HepG2 (cell line): ENCODE results near the gene PHACTR1. TPM values are rescaled to one million over a fixed set of nuclear protein-coding genes. Genes with fewer than 3 reads are reported as not detected.

Experiments
- ATAC-seq: fragments of 200-7000 bp; cut with Tn5 transposase; 3 replicates; pipeline ENCODE4 v1.9.1; 2020; ENCODE audit warnings: mild to moderate bottlenecking, moderate library complexity
- BruUV-seq: library from RNA; stranded (reverse); fragments of 400-500 nt; replicated peaks from 2 replicates; lab custom pipeline; 2021; lab: Mats Ljungman, UMichigan
- CTCF ChIA-PET: fragments of 300-600 bp; formaldehyde crosslinking; extraction: SDS; loops from one replicate; lab custom pipeline; 2021; ENCODE audit warnings: low total read pairs, inconsistent platforms, low intra/inter-chr PET ratio; lab: Yijun Ruan, JAX
- POLR2A ChIA-PET: fragments of 350-600 bp; sonication (Branson Sonifier 250); formaldehyde crosslinking; loops from one replicate; lab custom pipeline; 2020; ENCODE audit warnings: antibody characterized with exemption, inconsistent platforms; lab: Yijun Ruan, JAX
- DNase-seq: peaks from one replicate; pipeline ENCODE4 v3.0.0-alpha.2; 2015; ENCODE audit warnings: low spot score
- FAIRE-seq: peaks from 3 replicates; lab custom pipeline; 2011; peaks lifted over from hg19 to GRCh38; lab: Jason Lieb, UNC
- H2AFZ ChIP-seq: one replicate; pipeline ENCODE4 v1.6.1; 2011; ENCODE audit warnings: low read length, inconsistent platforms
- H3K27ac ChIP-seq: fragments of 300-600 bp; 3 replicates; pipeline ENCODE4 v1.8.0; 2011; ENCODE audit warnings: mixed run types, mild to moderate bottlenecking, mixed read lengths, low read length, inconsistent platforms; ENCODE audit not compliant: insufficient read depth; ENCODE audit errors: extremely low read length
- H3K27me3 ChIP-seq, 2 experiments: fragments of 200-600 bp in 1 of 2; 2 replicates in 1 of 2; 3 replicates in 1 of 2; pipeline versions ENCODE4 v1.6.0 to v1.8.0; 2011; ENCODE audit warnings: low read length in 2 of 2, mild to moderate bottlenecking in 2 of 2, moderate library complexity in 2 of 2, inconsistent platforms in 1 of 2; ENCODE audit not compliant: insufficient read depth in 2 of 2, control insufficient read depth in 1 of 2
- H3K36me3 ChIP-seq, 2 experiments: fragments of 200-600 bp in 1 of 2; replicated peaks in 1 of 2; 2 replicates in 1 of 2; 3 replicates in 1 of 2; pipeline versions ENCODE4 v1.5.1 to v1.8.0; 2011; ENCODE audit warnings: low read length in 2 of 2, inconsistent platforms in 1 of 2; ENCODE audit not compliant: insufficient read depth in 2 of 2, control insufficient read depth in 1 of 2
- H3K4me1 ChIP-seq: 2 replicates; pipeline ENCODE4 v1.5.1; 2012; ENCODE audit warnings: low read length, inconsistent platforms; ENCODE audit not compliant: insufficient read depth
- H3K4me2 ChIP-seq: 2 replicates; pipeline ENCODE4 v1.6.0; 2011; ENCODE audit warnings: low read depth, low read length, inconsistent platforms
- H3K4me3 ChIP-seq, 3 experiments: fragments of 200-600 bp in 1 of 3; sonication (generic), shearing (Covaris generic) in 1 of 3; replicated peaks in 1 of 3; 2 replicates each; pipeline ENCODE4 v1.5.1; 2011 to 2016; ENCODE audit warnings: low read length in 3 of 3, inconsistent platforms in 2 of 3, low read depth in 2 of 3, mild to moderate bottlenecking in 2 of 3, control low read depth in 1 of 3, mixed read lengths in 1 of 3; ENCODE audit not compliant: insufficient read depth in 1 of 3
- H3K79me2 ChIP-seq: one replicate; pipeline ENCODE4 v1.6.1; 2011; ENCODE audit warnings: low read length, inconsistent platforms; ENCODE audit not compliant: insufficient read depth
- H3K9ac ChIP-seq: 2 replicates; pipeline ENCODE4 v1.6.0; 2011; ENCODE audit warnings: mild to moderate bottlenecking, low read depth, low read length, inconsistent platforms; ENCODE audit not compliant: insufficient read depth
- H3K9me3 ChIP-seq: 2 replicates; pipeline ENCODE4 v1.5.1; 2012; ENCODE audit warnings: mild to moderate bottlenecking, low read length
- H4K20me1 ChIP-seq: 2 replicates; pipeline ENCODE4 v1.6.0; 2011; ENCODE audit warnings: inconsistent platforms, mild to moderate bottlenecking, low read length, moderate library complexity; ENCODE audit not compliant: insufficient read depth
- KDM3A ChIP-seq: IDR thresholded peaks from 2 replicates; pipeline ENCODE4 v1.6.1; 2018; ENCODE audit warnings: low read depth, missing compliant biosample characterization
- MNT ChIP-seq: fragments of 450-650 bp; IDR thresholded peaks from 2 replicates; pipeline ENCODE4 v1.6.1; 2016
- NCOA2 ChIP-seq: sonication (generic); formaldehyde crosslinking; IDR thresholded peaks from 2 replicates; pipeline ENCODE4 v1.8.0; 2022; ENCODE audit warnings: inconsistent platforms
- TCF7 ChIP-seq: sonication (generic); IDR thresholded peaks from 2 replicates; pipeline ENCODE4 v1.6.1; 2016; ENCODE audit warnings: antibody characterized with exemption, low read depth
- ZNF737 ChIP-seq: sonication (generic); formaldehyde crosslinking; IDR thresholded peaks from 2 replicates; pipeline ENCODE4 v1.5.0; 2020; ENCODE audit warnings: missing genetic modification reagents, mild to moderate bottlenecking, borderline replicate concordance
- WGBS: methylation state at CpG from one replicate; pipeline ENCODE4 v1.1.6; 2017; ENCODE audit warnings: low lambda C conversion rate; 5-methylcytosine and 5-hydroxymethylcytosine counted together
- in situ Hi-C: cut with HindIII; loops from 2 replicates; pipeline ENCODE4 v1.10.0; 2017; ENCODE audit warnings: low pct_unique_long_range_greater_than_20kb; ENCODE audit not compliant: extremely low pct_ligation_motif_present
- intact Hi-C: fragments of 100-400 bp; cut with micrococcal nuclease; formaldehyde crosslinking; loops from one replicate; pipeline ENCODE4 v1.10.0; 2022; ENCODE audit not compliant: unreplicated experiment
- polyA plus RNA-seq, 8 experiments: library from polyadenylated mRNA; depleted of rRNA in 3 of 8; stranded (reverse) in 7 of 8; unstranded in 1 of 8; fragments of >200 nt; fragmentation: Illumina TruSeq in 4 of 8; extraction: Trizol in 4 of 8; gene quantifications; 2 replicates each; pipeline versions ENCODE4 v1.2.1 to v1.2.3, GENCODE V29; 2011 to 2016; ENCODE audit warnings: low read depth in 4 of 8, missing spikeins in 1 of 8, mixed read lengths in 1 of 8; ENCODE audit not compliant: insufficient read depth in 1 of 8
- total RNA-seq, 5 experiments: library from RNA; depleted of rRNA; stranded (reverse); fragments of >200 nt; fragmentation: Illumina TruSeq; extraction: Trizol; gene quantifications; 2 replicates each; pipeline ENCODE4 v1.2.3, GENCODE V29; 2016; ENCODE audit warnings: low read depth in 1 of 5
- TF ChIP-seq, protein P1 (sequence below): IDR thresholded peaks from 2 replicates; pipeline ENCODE4 v1.6.1; 2012; ENCODE audit warnings: inconsistent platforms

PHACTR1 gene
- total and polyA plus RNA-seq, 2 of the 13 experiments (the other 11 are each of a cell fraction or from before 2014, with no cell fraction given): 0.09 TPM; not detected in 1

DNA sequence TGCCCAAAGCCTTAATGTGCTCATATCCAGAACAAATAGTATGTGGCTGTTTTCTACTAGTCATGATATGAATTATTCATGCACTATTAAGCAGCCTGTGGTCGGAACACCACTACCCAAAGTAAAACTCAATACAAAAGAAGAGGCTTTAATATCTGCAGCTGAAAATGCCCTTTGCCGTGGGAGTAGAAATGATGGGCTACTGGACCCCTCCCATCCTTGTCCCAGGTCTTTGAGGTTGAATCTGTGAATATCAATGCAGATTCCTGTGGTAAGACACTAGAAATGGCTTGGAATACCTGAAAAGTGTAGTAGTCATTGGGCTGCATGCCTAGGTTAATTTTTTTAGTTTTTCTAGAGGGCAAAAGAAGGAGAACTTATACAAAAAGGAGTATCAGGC lies 308.0 kb downstream of the PHACTR1 start:
- H3K4me2 ChIP-seq: no peak overlapping the region
- H2AFZ ChIP-seq: no peak overlapping the region
- ChIA-PET CTCF (no interaction called here), POLR2A (no interaction called here)
- H3K9ac ChIP-seq: no peak overlapping the region
- FAIRE-seq (no peak), DNase-seq (no peak), ATAC-seq (no peak)
- H3K9me3 ChIP-seq: no peaks in the 10 kb centered on the region
- H3K36me3 ChIP-seq: no peaks in the 10 kb centered on the region
- in situ Hi-C loops (no loop called here), intact Hi-C loops (no loop called here)
- H3K27me3 ChIP-seq: peaks cover 0 to 14% of the 10 kb centered on the region in 2 experiments; a peak in 3 of 5 replicates
- no TSS peak for BruUV-seq
- WGBS: 15% methylated on average over 2 of the region's 2 CpGs
- no peak overlapping the region for H3K4me3 ChIP-seq
- no peaks in the 10 kb centered on the region for H3K79me2 ChIP-seq
- no peaks in the 10 kb centered on the region for H4K20me1 ChIP-seq
- no peak for TF ChIP-seq NCOA2
- H3K4me1 ChIP-seq: no peaks in the 10 kb centered on the region
- no peak overlapping the region for H3K27ac ChIP-seq

- TF ChIP-seq ZNF737 (CRISPR knock-in tag) (no peak), TCF7 (no peak), MNT (no peak), KDM3A (CRISPR knock-in tag) (no peak)
- TF ChIP-seq, protein P1, sequence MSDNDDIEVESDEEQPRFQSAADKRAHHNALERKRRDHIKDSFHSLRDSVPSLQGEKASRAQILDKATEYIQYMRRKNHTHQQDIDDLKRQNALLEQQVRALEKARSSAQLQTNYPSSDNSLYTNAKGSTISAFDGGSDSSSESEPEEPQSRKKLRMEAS: no peak
- DNase-seq: no peak
- H3K4me3 ChIP-seq: no peak overlapping the region
- ChIA-PET POLR2A (no interaction called here), CTCF (no interaction called here)
- no peak overlapping the region for H2AFZ ChIP-seq
- no peaks in the 10 kb centered on the region for H3K79me2 ChIP-seq
- H4K20me1 ChIP-seq: no peaks in the 10 kb centered on the region
- under 1% methylated on average over 5 of the region's 5 CpGs for WGBS
- H3K9me3 ChIP-seq: no peaks in the 10 kb centered on the region
- intact Hi-C loops (no loop called here), in situ Hi-C loops (no loop called here)
- no peak overlapping the region for H3K4me2 ChIP-seq
- no peaks in the 10 kb centered on the region for H3K4me1 ChIP-seq
- H3K36me3 ChIP-seq: no peaks in the 10 kb centered on the region
- no TSS peak for BruUV-seq
- no peak for FAIRE-seq
- no peak for ATAC-seq
- H3K27me3 ChIP-seq: peaks cover 0 to 9% of the 10 kb centered on the region in 2 experiments; a peak in 3 of 5 replicates
- H3K9ac ChIP-seq: no peak overlapping the region
- H3K27ac ChIP-seq: no peak overlapping the region
Measured at GRCh38 chr6:13025893-13026499, 309.4 kb downstream of the PHACTR1 start.
